Endothelial cell of umbilical vein (primary cell): Measurements from ENCODE around the gene FBH1. TPM values are rescaled to one million over a fixed set of nuclear protein-coding genes. Genes with fewer than 3 reads are reported as not detected.

Experiments
- BruUV-seq: library from RNA; stranded (reverse); fragments of 400-500 nt; replicated peaks from 2 replicates; lab custom pipeline; 2021; lab: Mats Ljungman, UMichigan
- CTCF ChIA-PET: fragments of 300-600, 350-600 bp; sonication (Branson Sonifier 250); formaldehyde crosslinking; loops from one replicate; lab custom pipeline; 2021; ENCODE audit warnings: antibody characterized with exemption, inconsistent platforms; lab: Charles Lee
- POLR2A ChIA-PET: fragments of 300-600, 350-600 bp; sonication (Branson Sonifier 250); formaldehyde crosslinking; loops from one replicate; lab custom pipeline; 2021; ENCODE audit warnings: antibody characterized with exemption, inconsistent platforms; lab: Charles Lee
- DNase-seq: peaks from one replicate; pipeline ENCODE4 v3.0.0-alpha.2; 2011; ENCODE audit warnings: low read depth, low spot score
- FAIRE-seq: peaks from 2 replicates; lab custom pipeline; 2011; peaks lifted over from hg19 to GRCh38; lab: Jason Lieb, UNC
- H2AFZ ChIP-seq: 2 replicates; pipeline ENCODE4 v1.6.0; 2012; ENCODE audit warnings: low read depth, low read length, control low read depth, inconsistent platforms
- H3K27ac ChIP-seq: 2 replicates; pipeline ENCODE4 v1.5.1; 2011; ENCODE audit warnings: low read depth, mild to moderate bottlenecking, control low read depth, low read length, moderate library complexity; ENCODE audit not compliant: insufficient read depth
- H3K27me3 ChIP-seq, 2 experiments: 2 replicates each; pipeline versions ENCODE4 v1.6.0 to v1.6.1; 2011; ENCODE audit warnings: low read length in 2 of 2, mixed read lengths in 1 of 2; ENCODE audit not compliant: control insufficient read depth in 2 of 2, insufficient read depth in 2 of 2
- H3K36me3 ChIP-seq, 2 experiments: 2 replicates in 1 of 2; 3 replicates in 1 of 2; pipeline ENCODE4 v1.5.1; 2011; ENCODE audit warnings: low read length in 2 of 2, mild to moderate bottlenecking in 1 of 2, moderate library complexity in 1 of 2; ENCODE audit not compliant: control insufficient read depth in 2 of 2, insufficient read depth in 2 of 2; ENCODE audit errors: extremely low read depth in 1 of 2
- H3K4me1 ChIP-seq: 3 replicates; pipeline ENCODE4 v1.5.1; 2011; ENCODE audit warnings: mild to moderate bottlenecking, low read length; ENCODE audit not compliant: control insufficient read depth, insufficient read depth; ENCODE audit errors: extremely low read depth
- H3K4me2 ChIP-seq: 2 replicates; pipeline ENCODE4 v1.6.1; 2011; ENCODE audit warnings: low read length, control low read depth, mixed read lengths; ENCODE audit not compliant: insufficient read depth
- H3K4me3 ChIP-seq, 3 experiments: fragments of 200-600 bp in 1 of 3; sonication (generic), shearing (Covaris generic) in 1 of 3; replicated peaks in 1 of 3; 2 replicates each; pipeline ENCODE4 v1.5.1; 2011 to 2016; ENCODE audit warnings: control low read depth in 3 of 3, low read length in 3 of 3, mild to moderate bottlenecking in 2 of 3, inconsistent platforms in 1 of 3, low read depth in 1 of 3, moderate library complexity in 1 of 3; ENCODE audit not compliant: insufficient read depth in 1 of 3
- H3K79me2 ChIP-seq: 2 replicates; pipeline ENCODE4 v1.6.0; 2012; ENCODE audit warnings: low read length, inconsistent platforms; ENCODE audit not compliant: control insufficient read depth, insufficient read depth
- H3K9ac ChIP-seq: replicated peaks from 2 replicates; pipeline ENCODE3; 2011; ENCODE audit warnings: low read length, control low read depth; ENCODE audit not compliant: insufficient read depth; ENCODE audit errors: extremely low read depth
- H3K9me1 ChIP-seq: replicated peaks from 3 replicates; pipeline ENCODE4 v1.6.0; 2011; ENCODE audit warnings: mild to moderate bottlenecking, low read length; ENCODE audit not compliant: control insufficient read depth, insufficient read depth; ENCODE audit errors: extremely low read depth
- H3K9me3 ChIP-seq: replicated peaks from 2 replicates; pipeline ENCODE4 v1.5.1; 2012; ENCODE audit warnings: low read length, inconsistent platforms; ENCODE audit not compliant: control insufficient read depth, insufficient read depth
- H4K20me1 ChIP-seq: replicated peaks from 2 replicates; pipeline ENCODE3; 2011; ENCODE audit warnings: mild to moderate bottlenecking, low read length; ENCODE audit not compliant: control insufficient read depth, insufficient read depth; ENCODE audit errors: extremely low read depth
- CTCF ChIP-seq, 2 donors: IDR thresholded peaks; 1 replicate in 1 of 2; 2 replicates in 1 of 2; pipeline ENCODE4 v1.5.1; 2011; ENCODE audit warnings: low read length in 2 of 2, mild to moderate bottlenecking in 2 of 2, moderate library complexity in 2 of 2, control low read depth in 1 of 2, inconsistent platforms in 1 of 2, low read depth in 1 of 2; ENCODE audit not compliant: insufficient read depth in 1 of 2; ENCODE audit errors: extremely low read depth in 1 of 2
- EZH2 ChIP-seq: IDR thresholded peaks from 2 replicates; pipeline ENCODE4 v1.6.1; 2012; ENCODE audit warnings: borderline replicate concordance, low read depth, mild to moderate bottlenecking, moderate library complexity, low read length, inconsistent platforms; ENCODE audit not compliant: severe bottlenecking
- MAX ChIP-seq: IDR thresholded peaks from 2 replicates; pipeline ENCODE4 v1.6.1; 2011; ENCODE audit not compliant: insufficient read depth, insufficient read length
- MYC ChIP-seq: IDR thresholded peaks from one replicate; pipeline ENCODE4 v1.6.1; 2011; ENCODE audit warnings: mild to moderate bottlenecking, low read depth, low read length
- POLR2AphosphoS5 ChIP-seq: IDR thresholded peaks from 2 replicates; pipeline ENCODE4 v1.6.1; 2012; ENCODE audit warnings: low read depth, mild to moderate bottlenecking, control low read depth, low read length, moderate library complexity; ENCODE audit not compliant: insufficient read depth
- dilution Hi-C: fragments of 300-500 bp; cut with MboI; formaldehyde crosslinking; loops from one replicate; pipeline ENCODE4 v1.15.0; 2019; ENCODE audit warnings: low sequenced_read_pairs; ENCODE audit not compliant: extremely low pct_ligation_motif_present
- intact Hi-C: fragments of 100-400 bp; cut with micrococcal nuclease; formaldehyde crosslinking; loops from one replicate; pipeline ENCODE4 v1.10.0; 2022
- polyA plus RNA-seq, 4 experiments: library from polyadenylated mRNA; depleted of rRNA in 3 of 4; stranded (reverse) in 3 of 4; unstranded in 1 of 4; fragments of >200 nt; gene quantifications; 2 replicates each; pipeline versions ENCODE4 v1.2.1 to v1.2.3, GENCODE V29; 2011 to 2012; ENCODE audit warnings: missing spikeins in 1 of 4
- total RNA-seq: library from RNA; stranded (reverse); gene quantifications from 2 replicates; pipeline ENCODE4 v1.2.3, GENCODE V29; 2021

Gene FBH1
- total and polyA plus RNA-seq, 2 donors (not counting 3 experiments of a cell fraction or from before 2014, with no cell fraction given): 71.4 to 97.0 TPM

DNA sequence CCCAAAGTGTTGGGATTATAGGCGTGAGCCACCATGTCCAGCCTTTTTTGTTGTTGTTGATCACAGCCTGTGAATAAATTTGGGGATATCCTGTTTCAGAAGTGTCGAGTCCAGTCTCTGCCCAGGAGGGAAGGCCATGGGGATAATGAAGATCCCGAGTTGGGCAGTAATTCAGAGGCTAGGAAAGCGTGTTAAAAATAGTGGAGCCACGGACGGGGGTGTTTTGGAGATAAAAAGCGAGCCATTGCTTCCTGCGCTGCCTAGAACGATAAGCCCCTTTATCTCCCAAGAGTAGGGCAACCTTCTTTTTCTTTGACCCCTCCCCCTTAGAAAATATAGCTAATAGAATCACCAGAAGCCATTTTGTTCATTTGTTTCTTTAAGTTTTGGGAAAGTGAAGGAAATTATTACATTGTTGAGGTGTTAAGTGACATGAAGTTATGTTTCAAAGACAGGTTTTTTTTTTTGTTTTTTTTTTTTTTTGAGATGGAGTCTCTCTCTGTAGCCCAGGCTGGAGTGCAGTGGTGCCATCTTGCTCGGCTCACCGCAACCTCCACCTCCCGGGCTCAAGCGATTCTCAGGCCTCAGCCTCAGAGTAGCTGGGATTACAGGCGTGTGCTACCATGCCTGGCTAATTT is 44.0 kb downstream of the FBH1 start:
- Histone ChIP-seq H3K9me3 (no peaks in the 10 kb centered on the region), H3K36me3 (peaks cover 12 to 38% of the 10 kb centered on the region in 2 experiments), H3K4me2 (no peak overlapping the region), H3K27me3 (no peaks in the 10 kb centered on the region), H3K4me3 (no peak overlapping the region), H3K9me1 (no peaks in the 10 kb centered on the region), H3K79me2 (no peaks in the 10 kb centered on the region), H2AFZ (no peak overlapping the region), H3K9ac (no peak overlapping the region), H4K20me1 (no peaks in the 10 kb centered on the region), H3K27ac (no peak overlapping the region), H3K4me1 (no peaks in the 10 kb centered on the region)
- TF ChIP-seq POLR2AphosphoS5: no peak
- no peak for TF ChIP-seq EZH2
- no peak for TF ChIP-seq MYC
- no peak for TF ChIP-seq MAX
- no peak for TF ChIP-seq CTCF (IDR thresholded peaks at IDR 0.05; ENCODE audit: extremely low read depth in 1 of 2, insufficient read depth in 1 of 2, low read depth in 1 of 2, low read length in 2 of 2)
- DNase-seq (no peak), FAIRE-seq (no peak)
- dilution Hi-C loops (no loop called here), intact Hi-C loops (no loop called here)
- ChIA-PET CTCF (interaction anchor here (0.8 kb wide), 1 partner anchor 146 kb away, joined by 4 read pairs; no protein-coding TSS in a partner anchor), POLR2A (no interaction called here)
- no TSS peak for BruUV-seq
